OCI-LY7 (cell line): ENCODE measurements around the gene MAP3K7.

Experiments used
- CTCF ChIP-seq: fragments of 200-600 bp; sonication (generic); conservative IDR thresholded peaks from 2 replicates; pipeline ENCODE4 v1.5.1; 2014; ENCODE audit warnings: mild to moderate bottlenecking, antibody characterized with exemption, low read length, moderate library complexity, mixed read lengths
- EZH2phosphoT487 ChIP-seq: fragments of 200-600 bp; sonication (generic); IDR thresholded peaks from 2 replicates; pipeline ENCODE4 v1.6.1; 2018; ENCODE audit warnings: low read depth, borderline replicate concordance, mild to moderate bottlenecking, mixed run types, antibody characterized with exemption, low read length, moderate library complexity, mixed read lengths

GRCh38 chr6:90484385-90484784 lies 102.5 kb downstream of the MAP3K7 start:
- TF ChIP-seq CTCF (no peak), EZH2phosphoT487 (no peak)
